ENCODE data around the gene ABCC8. TPM values are rescaled to one million over a fixed set of nuclear protein-coding genes. Genes with fewer than 3 reads are reported as not detected.

ABCC8 gene
- total RNA-seq, 2 experiments from 2014 or later, result not detected

- Mint-ChIP-seq H3K36me3 (ENCODE audit: low read depth) (no peaks in the 10 kb centered on the region), H3K9me3 (no peaks in the 10 kb centered on the region), H3K27ac (no peak overlapping the region), H3K4me1 (no peaks in the 10 kb centered on the region), H3K27me3 (no peaks in the 10 kb centered on the region), H3K4me3 (no peak overlapping the region)
- CTCF ChIA-PET, result no interaction called here
- no peak for DNase-seq
- POLR2A ChIA-PET, result no interaction called here
Observed at GRCh38 chr11:17381156-17381555, 95.5 kb downstream of the ABCC8 start.

- H3K27ac Mint-ChIP-seq, result no peak overlapping the region
- ChIA-PET POLR2A (no interaction called here), CTCF (interaction anchor here (0.6 to 1.7 kb wide), 2 partner anchors 149 to 162 kb away, joined by 3 to 4 read pairs; no protein-coding TSS in a partner anchor)
- no peaks in the 10 kb centered on the region for H3K27me3 Mint-ChIP-seq
- H3K36me3 Mint-ChIP-seq (ENCODE audit: low read depth), result no peaks in the 10 kb centered on the region
- no peaks in the 10 kb centered on the region for H3K4me1 Mint-ChIP-seq
- no peak for DNase-seq
- no peak overlapping the region for H3K4me3 Mint-ChIP-seq
- H3K9me3 Mint-ChIP-seq, result no peaks in the 10 kb centered on the region
Observed at GRCh38 chr11:17379383-17380180, 97.1 kb downstream of the ABCC8 start.

GRCh38 chr11:17378655-17379054 lies 98.0 kb downstream of the ABCC8 start:
- H3K9me3 Mint-ChIP-seq, result peaks cover 4% of the 10 kb centered on the region
- ChIA-PET POLR2A (no interaction called here), CTCF (interaction anchor here (1.7 kb wide), 1 partner anchor 149 kb away, joined by 4 read pairs; no protein-coding TSS in a partner anchor)
- DNase-seq, result no peak
- H3K4me3 Mint-ChIP-seq, result no peak overlapping the region
- no peak overlapping the region for H3K27ac Mint-ChIP-seq
- H3K27me3 Mint-ChIP-seq, result no peaks in the 10 kb centered on the region
- H3K36me3 Mint-ChIP-seq (ENCODE audit: low read depth), result no peaks in the 10 kb centered on the region
- H3K4me1 Mint-ChIP-seq, result no peaks in the 10 kb centered on the region

GRCh38 chr11:17376493-17376892 lies 100.2 kb downstream of the ABCC8 start:
- DNase-seq, result no peak
- H3K4me1 Mint-ChIP-seq, result no peaks in the 10 kb centered on the region
- peaks cover 8% of the 10 kb centered on the region for H3K36me3 Mint-ChIP-seq (ENCODE audit: low read depth)
- no peaks in the 10 kb centered on the region for H3K27me3 Mint-ChIP-seq
- H3K27ac Mint-ChIP-seq, result no peak overlapping the region
- H3K4me3 Mint-ChIP-seq, result no peak overlapping the region
- H3K9me3 Mint-ChIP-seq, result peaks cover 22% of the 10 kb centered on the region
- ChIA-PET CTCF (no interaction called here), POLR2A (no interaction called here)

GRCh38 chr11:17375547-17375946 lies 101.1 kb downstream of the ABCC8 start:
- no peak for DNase-seq
- peaks cover 32% of the 10 kb centered on the region for H3K9me3 Mint-ChIP-seq
- peaks cover 11% of the 10 kb centered on the region for H3K36me3 Mint-ChIP-seq (ENCODE audit: low read depth)
- H3K4me1 Mint-ChIP-seq, result no peaks in the 10 kb centered on the region
- H3K27ac Mint-ChIP-seq, result no peak overlapping the region
- CTCF ChIA-PET, result interaction anchor here (1.4 to 1.6 kb wide), 2 partner anchors 8 to 153 kb away, joined by 5 to 6 read pairs; no protein-coding TSS in a partner anchor
- POLR2A ChIA-PET, result no interaction called here
- no peaks in the 10 kb centered on the region for H3K27me3 Mint-ChIP-seq
- H3K4me3 Mint-ChIP-seq, result no peak overlapping the region

- no peak overlapping the region for H3K4me3 Mint-ChIP-seq
- ChIA-PET POLR2A (no interaction called here), CTCF (no interaction called here)
- H3K27ac Mint-ChIP-seq, result no peak overlapping the region
- H3K9me3 Mint-ChIP-seq, result peaks cover 52% of the 10 kb centered on the region
- no peak for DNase-seq
- no peaks in the 10 kb centered on the region for H3K27me3 Mint-ChIP-seq
- peaks cover 5% of the 10 kb centered on the region for H3K4me1 Mint-ChIP-seq
- H3K36me3 Mint-ChIP-seq (ENCODE audit: low read depth), result peaks cover 19% of the 10 kb centered on the region
Observed at GRCh38 chr11:17371614-17372013, 105.0 kb downstream of the ABCC8 start.

- Mint-ChIP-seq H3K27ac (no peak overlapping the region), H3K9me3 (peaks cover 52% of the 10 kb centered on the region), H3K36me3 (ENCODE audit: low read depth) (peaks cover 19% of the 10 kb centered on the region), H3K4me1 (peaks cover 5% of the 10 kb centered on the region), H3K27me3 (no peaks in the 10 kb centered on the region), H3K4me3 (no peak overlapping the region)
- DNase-seq, result no peak
- ChIA-PET POLR2A (no interaction called here), CTCF (no interaction called here)
Observed at GRCh38 chr11:17369684-17370243, 106.9 kb downstream of the ABCC8 start.

- ChIA-PET POLR2A (no interaction called here), CTCF (no interaction called here)
- DNase-seq, result no peak
- H3K36me3 Mint-ChIP-seq (ENCODE audit: low read depth), result peaks cover 19% of the 10 kb centered on the region
- H3K4me1 Mint-ChIP-seq, result peaks cover 5% of the 10 kb centered on the region
- H3K4me3 Mint-ChIP-seq, result no peak overlapping the region
- no peak overlapping the region for H3K27ac Mint-ChIP-seq
- H3K27me3 Mint-ChIP-seq, result no peaks in the 10 kb centered on the region
- peaks cover 50% of the 10 kb centered on the region for H3K9me3 Mint-ChIP-seq
Observed at GRCh38 chr11:17369094-17369493, 107.6 kb downstream of the ABCC8 start.

- Mint-ChIP-seq H3K4me1 (peaks cover 5% of the 10 kb centered on the region), H3K4me3 (no peak overlapping the region), H3K27ac (no peak overlapping the region), H3K27me3 (no peaks in the 10 kb centered on the region), H3K9me3 (peaks cover 47% of the 10 kb centered on the region), H3K36me3 (ENCODE audit: low read depth) (peaks cover 19% of the 10 kb centered on the region)
- no peak for DNase-seq
- ChIA-PET CTCF (no interaction called here), POLR2A (no interaction called here)
Observed at GRCh38 chr11:17368551-17368950, 108.1 kb downstream of the ABCC8 start.

GRCh38 chr11:17366495-17366894 lies 110.2 kb downstream of the ABCC8 start:
- POLR2A ChIA-PET, result no interaction called here
- Mint-ChIP-seq H3K4me3 (no peak overlapping the region), H3K27ac (no peak overlapping the region), H3K9me3 (peaks cover 30% of the 10 kb centered on the region), H3K4me1 (peaks cover 5% of the 10 kb centered on the region), H3K36me3 (ENCODE audit: low read depth) (peaks cover 11% of the 10 kb centered on the region), H3K27me3 (no peaks in the 10 kb centered on the region)
- no peak for DNase-seq
- CTCF ChIA-PET, result no interaction called here

GRCh38 chr11:17354601-17354991 lies 122.0 kb downstream of the ABCC8 start:
- Mint-ChIP-seq H3K27me3 (peaks cover 29% of the 10 kb centered on the region), H3K4me3 (peak overlapping the region; percentile 47), H3K36me3 (ENCODE audit: low read depth) (peaks cover 3% of the 10 kb centered on the region), H3K27ac (no peak overlapping the region), H3K4me1 (peaks cover 31% of the 10 kb centered on the region), H3K9me3 (peaks cover 7% of the 10 kb centered on the region)
- CTCF ChIA-PET, result interaction anchor here (1.0 to 1.5 kb wide), 2 partner anchors 10 to 108 kb away, joined by 4 read pairs; no protein-coding TSS in a partner anchor
- POLR2A ChIA-PET, result no interaction called here
- DNase-seq, result peak; percentile 75

GRCh38 chr11:17353821-17354600 lies 122.6 kb downstream of the ABCC8 start:
- Mint-ChIP-seq H3K4me3 (peak overlapping the region; percentile 69), H3K36me3 (ENCODE audit: low read depth) (peaks cover 7% of the 10 kb centered on the region), H3K9me3 (peaks cover 5% of the 10 kb centered on the region), H3K27me3 (peaks cover 31% of the 10 kb centered on the region), H3K27ac (peak overlapping the region; percentile 77), H3K4me1 (peaks cover 31% of the 10 kb centered on the region)
- ChIA-PET CTCF (interaction anchor here (1.0 to 1.5 kb wide), 4 partner anchors 9 to 108 kb away, joined by 4 read pairs; no protein-coding TSS in a partner anchor), POLR2A (no interaction called here)
- DNase-seq, result no peak
